Stimulated activated naive CD4-positive, alpha-beta T cell (primary cell): Measurements from ENCODE around the gene GPATCH1.
"Not testable (repeated sequence)": the region's sequence is repeated elsewhere in the genome, so short reads cannot be mapped to it uniquely, and the experiment has no call there.

Experiments
- DNase-seq, 6 experiments: peaks; one replicate each; lab custom pipeline; 2025; lab: John Stamatoyannopoulos, UW

Gene GPATCH1

GRCh38 chr19:33158365-33158764 is 77.4 kb downstream of the GPATCH1 start:
- DNase-seq = no peak

- no peak for DNase-seq
These were observed 78.2 kb downstream of the GPATCH1 start for GRCh38 chr19:33159149-33159548.

- DNase-seq = no peak
These were observed 78.9 kb downstream of the GPATCH1 start for GRCh38 chr19:33159893-33160292.

- no peak for DNase-seq
These were observed 80.2 kb downstream of the GPATCH1 start for GRCh38 chr19:33161201-33161600.

GRCh38 chr19:33163481-33163880 is 82.5 kb downstream of the GPATCH1 start:
- DNase-seq = no peak

GRCh38 chr19:33166037-33166436 is 85.1 kb downstream of the GPATCH1 start:
- not testable (repeated sequence) for DNase-seq

GRCh38 chr19:33167438-33167837 is 86.5 kb downstream of the GPATCH1 start:
- DNase-seq = no peak

GRCh38 chr19:33168528-33168927 is 87.5 kb downstream of the GPATCH1 start:
- DNase-seq = no peak

- no peak for DNase-seq
These were observed 90.3 kb downstream of the GPATCH1 start for GRCh38 chr19:33171222-33171795.

GRCh38 chr19:33171916-33172359 is 91.0 kb downstream of the GPATCH1 start:
- no peak for DNase-seq

- DNase-seq = no peak
These were observed 93.2 kb downstream of the GPATCH1 start for GRCh38 chr19:33174186-33174585.

GRCh38 chr19:33175156-33175782 is 94.3 kb downstream of the GPATCH1 start:
- no peak for DNase-seq

- peak in 4 of 6 experiments; percentile 18 to 69 (median 49) for DNase-seq
These were observed 95.1 kb downstream of the GPATCH1 start for GRCh38 chr19:33175886-33176669.

- peak; percentile 91 to 99 (median 98) for DNase-seq
These were observed 95.9 kb downstream of the GPATCH1 start for GRCh38 chr19:33176670-33177416.

- peak in 5 of 6 experiments; percentile 82 to 95 (median 88) for DNase-seq
These were observed 96.5 kb downstream of the GPATCH1 start for GRCh38 chr19:33177417-33177979.
